Body of pancreas (tissue), 4 donors: Measurements from ENCODE around the gene STAMBPL1. TPM values are rescaled to one million over a fixed set of nuclear protein-coding genes. Genes with fewer than 3 reads are reported as not detected.
A peak's percentile ranks its signal among the peaks of the same experiment; 100 is the strongest.
"Not testable (repeated sequence)": the region's sequence is repeated elsewhere in the genome, so short reads cannot be mapped to it uniquely, and the experiment has no call there.

Experiments
- ATAC-seq: fragments of 150-250 bp; one replicate; pipeline ENCODE4 v1.9.1; 2016
- DNase-seq, 4 donors: peaks; one replicate each; pipeline ENCODE4 v3.0.0-alpha.2; 2019
- H3K27ac ChIP-seq, 4 donors: fragments of 200-600 bp; sonication (generic); 1 replicate in 3 of 4; 2 replicates in 1 of 4; pipeline versions ENCODE4 v1.5.1 to v1.6.1; 2016 to 2019; ENCODE audit warnings: mild to moderate bottlenecking in 1 of 4, mixed read lengths in 1 of 4, moderate library complexity in 1 of 4
- H3K27me3 ChIP-seq, 2 donors: fragments of 200-600 bp; sonication (generic); one replicate each; pipeline ENCODE4 v1.6.0; 2016; ENCODE audit warnings: mild to moderate bottlenecking in 1 of 2
- H3K36me3 ChIP-seq, 2 donors: fragments of 200-600 bp; sonication (generic); replicated peaks in 1 of 2; 2 replicates each; pipeline ENCODE4 v1.5.1; 2016; ENCODE audit warnings: low read depth in 2 of 2; ENCODE audit not compliant: insufficient read depth in 1 of 2
- H3K4me1 ChIP-seq: fragments of 200-600 bp; sonication (generic); one replicate; pipeline ENCODE4 v1.6.0; 2016
- H3K4me3 ChIP-seq, 2 donors: fragments of 200-600 bp; sonication (generic); 1 replicate in 1 of 2; 2 replicates in 1 of 2; pipeline ENCODE4 v1.5.1; 2016 to 2019
- H3K9me3 ChIP-seq, 3 donors: fragments of 200-600 bp; sonication (generic); 1 replicate in 2 of 3; 2 replicates in 1 of 3; pipeline ENCODE4 v1.5.1; 2016
- CTCF ChIP-seq, 7 experiments: fragments of 450-650 bp in 4 of 7; fragments of 200-600 bp in 3 of 7; sonication (generic) in 3 of 7; IDR thresholded peaks; one replicate each; pipeline ENCODE4 v1.5.1; 2016 to 2019; ENCODE audit warnings: antibody characterized with exemption in 7 of 7
- POLR2A ChIP-seq, 3 donors: fragments of 450-650 bp; IDR thresholded peaks; one replicate each; pipeline ENCODE4 v1.6.1; 2016; ENCODE audit warnings: antibody characterized with exemption in 3 of 3, mild to moderate bottlenecking in 2 of 3
- whole genome bisulfite sequencing, 2 donors: methylation state at CpG; one replicate each; pipeline ENCODE4 v1.1.5; 2017; 5-methylcytosine and 5-hydroxymethylcytosine counted together
- intact Hi-C: fragments of 100-400 bp; cut with DNase I; formaldehyde crosslinking; loops from one replicate; pipeline ENCODE4 v1.15.1; 2023
- total RNA-seq, 2 donors: library from RNA; depleted of rRNA; stranded (reverse); fragments of >200 nt; gene quantifications; one replicate each; pipeline ENCODE4 v1.1.0, GENCODE V29; 2016

STAMBPL1 gene
- total RNA-seq, 2 donors from 2014 or later: 10.1 to 26.7 TPM

GRCh38 chr10:88926566-88927415, 46.7 kb downstream of the STAMBPL1 start:
- ATAC-seq (no peak), DNase-seq (no peak)
- Histone ChIP-seq H3K9me3 (no peaks in the 10 kb centered on the region), H3K4me3 (no peak overlapping the region), H3K27ac (peak overlapping the region in 1 of 4 donors; percentile 14), H3K36me3 (no peaks in the 10 kb centered on the region), H3K27me3 (no peaks in the 10 kb centered on the region), H3K4me1 (no peaks in the 10 kb centered on the region)
- TF ChIP-seq CTCF (IDR thresholded peaks at IDR 0.05) (no peak), POLR2A (IDR thresholded peaks at IDR 0.05) (no peak)
- 61 to 63% methylated on average over 6 of the region's 6 CpGs for WGBS, 2 donors
- intact Hi-C loops: no loop called here

GRCh38 chr10:88927416-88927690, 47.3 kb downstream of the STAMBPL1 start:
- Histone ChIP-seq H3K27me3 (no peaks in the 10 kb centered on the region), H3K4me3 (no peak overlapping the region), H3K36me3 (no peaks in the 10 kb centered on the region), H3K4me1 (peaks cover under 1% of the 10 kb centered on the region), H3K9me3 (no peaks in the 10 kb centered on the region), H3K27ac (peak overlapping the region in 1 of 4 donors; percentile 14)
- DNase-seq (no peak), ATAC-seq (no peak)
- TF ChIP-seq POLR2A (IDR thresholded peaks at IDR 0.05) (no peak), CTCF (IDR thresholded peaks at IDR 0.05) (no peak)
- WGBS, 2 donors: 86 to 91% methylated on average over 2 of the region's 2 CpGs
- intact Hi-C loops: no loop called here

- H3K27me3 ChIP-seq: no peaks in the 10 kb centered on the region
- H3K27ac ChIP-seq: no peak overlapping the region
- no peak overlapping the region for H3K4me3 ChIP-seq
- WGBS, 2 donors: 60 to 61% methylated on average over 2 of the region's 2 CpGs
- DNase-seq (no peak), ATAC-seq (no peak)
- no peak for TF ChIP-seq POLR2A (IDR thresholded peaks at IDR 0.05)
- H3K4me1 ChIP-seq: peaks cover 3% of the 10 kb centered on the region
- intact Hi-C loops: no loop called here
- H3K36me3 ChIP-seq: no peaks in the 10 kb centered on the region
- no peaks in the 10 kb centered on the region for H3K9me3 ChIP-seq
Measured at GRCh38 chr10:88928254-88928653, 48.2 kb downstream of the STAMBPL1 start.

- Histone ChIP-seq H3K27me3 (no peaks in the 10 kb centered on the region), H3K36me3 (no peaks in the 10 kb centered on the region), H3K4me1 (peaks cover 12% of the 10 kb centered on the region), H3K27ac (no peak overlapping the region), H3K9me3 (no peaks in the 10 kb centered on the region), H3K4me3 (no peak overlapping the region)
- TF ChIP-seq CTCF (IDR thresholded peaks at IDR 0.05): no peak
- no peak for TF ChIP-seq POLR2A (IDR thresholded peaks at IDR 0.05)
- intact Hi-C loops: loop anchor here (5.0 kb wide), 1 partner anchor 94 kb away; no protein-coding TSS in a partner anchor
- 68 to 89% methylated on average over 1 of the region's 1 CpG for WGBS, 2 donors
- ATAC-seq: no peak
- DNase-seq: no peak
Measured at GRCh38 chr10:88931548-88931947, 51.5 kb downstream of the STAMBPL1 start.

- not testable (repeated sequence) for H3K27me3 ChIP-seq, H3K9me3 ChIP-seq, ATAC-seq, H3K27ac ChIP-seq, DNase-seq, H3K36me3 ChIP-seq, H3K4me3 ChIP-seq
- 73 to 79% methylated on average over 5 of the region's 5 CpGs for WGBS, 2 donors
- intact Hi-C loops: loop anchor here (5.0 kb wide), 1 partner anchor 95 kb away; no protein-coding TSS in a partner anchor
- H3K4me1 ChIP-seq: peaks cover 12% of the 10 kb centered on the region
Measured at GRCh38 chr10:88932029-88932428, 52.0 kb downstream of the STAMBPL1 start.
